HepG2 (cell line): ENCODE data around the gene MLLT10. TPM values are rescaled to one million over a fixed set of nuclear protein-coding genes. Genes with fewer than 3 reads are reported as not detected.
A peak's percentile ranks its signal among the peaks of the same experiment; 100 is the strongest.

ENCODE experiments used
- BATF2 ChIP-seq: sonication (generic); formaldehyde crosslinking; IDR thresholded peaks from 2 replicates; pipeline ENCODE4 v1.8.0; 2022; ENCODE audit warnings: mild to moderate bottlenecking, missing genetic modification reagents, moderate library complexity
- CHD2 ChIP-seq: IDR thresholded peaks from 2 replicates; pipeline ENCODE4 v1.6.1; 2011; ENCODE audit warnings: low read depth, low read length, improper control_type of control experiment
- HCFC1 ChIP-seq: fragments of 150-350 bp; IDR thresholded peaks from 2 replicates; pipeline ENCODE4 v1.6.1; 2014; ENCODE audit warnings: low read depth, low read length
- JUN ChIP-seq: sonication (generic); formaldehyde crosslinking; IDR thresholded peaks from 2 replicates; pipeline ENCODE4 v1.4.0; 2020; ENCODE audit warnings: mild to moderate bottlenecking, missing genetic modification reagents
- JUND ChIP-seq: sonication (generic); formaldehyde crosslinking; IDR thresholded peaks from 2 replicates; pipeline ENCODE4 v1.8.0; 2022; ENCODE audit warnings: mild to moderate bottlenecking, missing genetic modification reagents
- MAFK ChIP-seq, 2 experiments: IDR thresholded peaks in 1 of 2; conservative IDR thresholded peaks in 1 of 2; 2 replicates each; pipeline ENCODE4 v1.6.1; 2011; ENCODE audit warnings: improper control_type of control experiment in 2 of 2, low read length in 2 of 2
- MED1 ChIP-seq: sonication (generic); formaldehyde crosslinking; IDR thresholded peaks from 2 replicates; pipeline ENCODE4 v1.4.0; 2020; ENCODE audit warnings: missing genetic modification reagents
- MXD1 ChIP-seq: sonication (generic); formaldehyde crosslinking; IDR thresholded peaks from 2 replicates; pipeline ENCODE4 v1.4.0; 2020; ENCODE audit warnings: mild to moderate bottlenecking, missing genetic modification reagents
- MXD4 ChIP-seq: IDR thresholded peaks from 2 replicates; pipeline ENCODE4 v1.6.1; 2016; ENCODE audit warnings: mild to moderate bottlenecking, missing biosample characterization, missing genetic modification reagents
- NR3C1 ChIP-seq: sonication (generic); formaldehyde crosslinking; IDR thresholded peaks from 2 replicates; pipeline ENCODE4 v1.4.0; 2020; ENCODE audit warnings: missing genetic modification reagents
- TEAD2 ChIP-seq: sonication (generic); formaldehyde crosslinking; IDR thresholded peaks from 2 replicates; pipeline ENCODE4 v1.9.0; 2021; ENCODE audit warnings: missing genetic modification reagents
- TMF1 ChIP-seq: sonication (generic); formaldehyde crosslinking; IDR thresholded peaks from 2 replicates; pipeline ENCODE4 v1.8.1; 2022; ENCODE audit warnings: low read depth, missing genetic modification reagents
- TRIM22 ChIP-seq: fragments of 450-650 bp; IDR thresholded peaks from 2 replicates; pipeline ENCODE4 v1.6.1; 2017
- ZBTB4 ChIP-seq: sonication (generic); formaldehyde crosslinking; IDR thresholded peaks from 2 replicates; pipeline ENCODE4 v1.4.0; 2020; ENCODE audit warnings: missing genetic modification reagents, mild to moderate bottlenecking, borderline replicate concordance
- ZNF12 ChIP-seq: sonication (generic); formaldehyde crosslinking; IDR thresholded peaks from 2 replicates; pipeline ENCODE4 v1.5.0; 2020; ENCODE audit warnings: missing genetic modification reagents
- ZNF260 ChIP-seq: sonication (generic); formaldehyde crosslinking; IDR thresholded peaks from 2 replicates; pipeline ENCODE4 v1.4.0; 2020; ENCODE audit warnings: missing genetic modification reagents, low read depth, mild to moderate bottlenecking, borderline replicate concordance
- ZNF276 ChIP-seq: sonication (generic); formaldehyde crosslinking; IDR thresholded peaks from 2 replicates; pipeline ENCODE4 v1.4.0; 2020; ENCODE audit warnings: mild to moderate bottlenecking, low read depth, missing genetic modification reagents
- ZNF282 ChIP-seq: fragments of 450-650 bp; IDR thresholded peaks from 2 replicates; pipeline ENCODE4 v1.6.1; 2018; ENCODE audit not compliant: partially characterized antibody
- ZNF383 ChIP-seq: sonication (generic); formaldehyde crosslinking; IDR thresholded peaks from 2 replicates; pipeline ENCODE4 v1.4.0; 2020; ENCODE audit warnings: missing genetic modification reagents, mild to moderate bottlenecking, borderline replicate concordance
- ZNF430 ChIP-seq: sonication (generic); formaldehyde crosslinking; IDR thresholded peaks from 2 replicates; pipeline ENCODE4 v1.9.0; 2021; ENCODE audit warnings: mild to moderate bottlenecking, missing genetic modification reagents
- ZNF496 ChIP-seq: sonication (generic); formaldehyde crosslinking; IDR thresholded peaks from 2 replicates; pipeline ENCODE4 v1.8.1; 2023; ENCODE audit warnings: mild to moderate bottlenecking, moderate library complexity, missing genetic modification reagents; ENCODE audit not compliant: insufficient replicate concordance
- ZNF501 ChIP-seq: sonication (generic); formaldehyde crosslinking; IDR thresholded peaks from 2 replicates; pipeline ENCODE4 v1.5.1; 2020; ENCODE audit warnings: mild to moderate bottlenecking, moderate library complexity, missing genetic modification reagents
- ZNF589 ChIP-seq: sonication (generic); formaldehyde crosslinking; conservative IDR thresholded peaks from 2 replicates; pipeline ENCODE4 v1.8.0; 2022; ENCODE audit warnings: mild to moderate bottlenecking, moderate library complexity, missing genetic modification reagents
- ZNF660 ChIP-seq: sonication (generic); formaldehyde crosslinking; IDR thresholded peaks from 2 replicates; pipeline ENCODE4 v1.5.1; 2020; ENCODE audit warnings: mild to moderate bottlenecking, low read depth, missing genetic modification reagents, borderline replicate concordance
- polyA plus RNA-seq, 8 experiments: library from polyadenylated mRNA; depleted of rRNA in 3 of 8; stranded (reverse) in 7 of 8; unstranded in 1 of 8; fragments of >200 nt; fragmentation: Illumina TruSeq in 4 of 8; extraction: Trizol in 4 of 8; gene quantifications; 2 replicates each; pipeline versions ENCODE4 v1.2.1 to v1.2.3, GENCODE V29; 2011 to 2016; ENCODE audit warnings: low read depth in 4 of 8, missing spikeins in 1 of 8, mixed read lengths in 1 of 8; ENCODE audit not compliant: insufficient read depth in 1 of 8
- total RNA-seq, 5 experiments: library from RNA; depleted of rRNA; stranded (reverse); fragments of >200 nt; fragmentation: Illumina TruSeq; extraction: Trizol; gene quantifications; 2 replicates each; pipeline ENCODE4 v1.2.3, GENCODE V29; 2016; ENCODE audit warnings: low read depth in 1 of 5

MLLT10 gene
- total and polyA plus RNA-seq, 2 of the 13 experiments (the other 11 are each of a cell fraction or from before 2014, with no cell fraction given), result 51.3 to 84.1 TPM

GRCh38 chr10:21505711-21506278, 28.2 kb upstream of the MLLT10 start (continued):
- no peak for TF ChIP-seq MXD1 (CRISPR knock-in tag)
- TF ChIP-seq ZNF383, result no peak
- TF ChIP-seq ZNF496 (CRISPR knock-in tag), result no peak
- TF ChIP-seq NR3C1 (CRISPR knock-in tag), result no peak
- TF ChIP-seq JUND (CRISPR knock-in tag), result peak; percentile 92
- TF ChIP-seq MXD4 (CRISPR knock-in tag), result no peak; the same call in 1 of the 2 replicates
- no peak for TF ChIP-seq ZNF282
- TF ChIP-seq MED1 (CRISPR knock-in tag), result peak; percentile 96
- 0 out of 2 replicates have a peak, but pooled peaks have one; percentile 58 for TF ChIP-seq ZNF276 (CRISPR knock-in tag)
- TF ChIP-seq ZNF12 (CRISPR knock-in tag), result peak; percentile 80; the same call in 1 of the 2 replicates
- 0 out of 2 replicates have a peak, but pooled peaks have one; percentile 83 for TF ChIP-seq BATF2 (CRISPR knock-in tag)
- no peak for TF ChIP-seq HCFC1
- peak; percentile 83 for TF ChIP-seq ZNF589 (CRISPR knock-in tag)
- TF ChIP-seq CHD2, result peak; percentile 67
- TF ChIP-seq ZBTB4 (CRISPR knock-in tag), result peak; percentile 61; the same call in 1 of the 2 replicates
- peak; percentile 69; the same call in 1 of the 2 replicates for TF ChIP-seq TMF1 (CRISPR knock-in tag)
- no peak for TF ChIP-seq ZNF260
- no peak for TF ChIP-seq TEAD2 (CRISPR knock-in tag)
- TF ChIP-seq ZNF501, result peak; percentile 51; the same call in 1 of the 2 replicates
- no peak for TF ChIP-seq MAFK (conservative IDR thresholded peaks at IDR 0.05 in 1 of 2, IDR thresholded peaks at IDR 0.05 in 1 of 2; ENCODE audit: low read length in 2 of 2)
- peak; percentile 66; the same call in 1 of the 2 replicates for TF ChIP-seq JUN
- TF ChIP-seq ZNF660 (CRISPR knock-in tag), result no peak
- peak; percentile 90 for TF ChIP-seq ZNF430
- TF ChIP-seq TRIM22, result no peak
